Amygdala (tissue), 56 donors: ENCODE results near the gene PRSS36.
"Not testable (repeated sequence)": the region's sequence is repeated elsewhere in the genome, so short reads cannot be mapped to it uniquely, and the experiment has no call there.

Experiments used
- DNase-seq, 56 donors: peaks; one replicate each; lab custom pipeline; 2025; lab: John Stamatoyannopoulos, UW

The PRSS36 gene

DNA sequence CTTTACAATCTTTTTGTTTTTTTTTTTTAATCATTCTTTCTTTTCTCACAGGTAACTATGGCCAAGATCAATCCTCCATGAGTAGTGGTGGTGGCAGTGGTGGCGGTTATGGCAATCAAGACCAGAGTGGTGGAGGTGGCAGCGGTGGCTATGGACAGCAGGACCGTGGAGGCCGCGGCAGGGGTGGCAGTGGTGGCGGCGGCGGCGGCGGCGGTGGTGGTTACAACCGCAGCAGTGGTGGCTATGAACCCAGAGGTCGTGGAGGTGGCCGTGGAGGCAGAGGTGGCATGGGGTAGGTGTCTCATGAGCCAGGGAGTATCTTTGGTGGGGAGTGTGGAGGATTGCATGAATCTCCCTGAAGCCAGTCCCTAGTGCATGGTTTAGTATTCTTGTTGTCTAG is 35.0 kb upstream of the PRSS36 start:
- no peak for DNase-seq

DNA sequence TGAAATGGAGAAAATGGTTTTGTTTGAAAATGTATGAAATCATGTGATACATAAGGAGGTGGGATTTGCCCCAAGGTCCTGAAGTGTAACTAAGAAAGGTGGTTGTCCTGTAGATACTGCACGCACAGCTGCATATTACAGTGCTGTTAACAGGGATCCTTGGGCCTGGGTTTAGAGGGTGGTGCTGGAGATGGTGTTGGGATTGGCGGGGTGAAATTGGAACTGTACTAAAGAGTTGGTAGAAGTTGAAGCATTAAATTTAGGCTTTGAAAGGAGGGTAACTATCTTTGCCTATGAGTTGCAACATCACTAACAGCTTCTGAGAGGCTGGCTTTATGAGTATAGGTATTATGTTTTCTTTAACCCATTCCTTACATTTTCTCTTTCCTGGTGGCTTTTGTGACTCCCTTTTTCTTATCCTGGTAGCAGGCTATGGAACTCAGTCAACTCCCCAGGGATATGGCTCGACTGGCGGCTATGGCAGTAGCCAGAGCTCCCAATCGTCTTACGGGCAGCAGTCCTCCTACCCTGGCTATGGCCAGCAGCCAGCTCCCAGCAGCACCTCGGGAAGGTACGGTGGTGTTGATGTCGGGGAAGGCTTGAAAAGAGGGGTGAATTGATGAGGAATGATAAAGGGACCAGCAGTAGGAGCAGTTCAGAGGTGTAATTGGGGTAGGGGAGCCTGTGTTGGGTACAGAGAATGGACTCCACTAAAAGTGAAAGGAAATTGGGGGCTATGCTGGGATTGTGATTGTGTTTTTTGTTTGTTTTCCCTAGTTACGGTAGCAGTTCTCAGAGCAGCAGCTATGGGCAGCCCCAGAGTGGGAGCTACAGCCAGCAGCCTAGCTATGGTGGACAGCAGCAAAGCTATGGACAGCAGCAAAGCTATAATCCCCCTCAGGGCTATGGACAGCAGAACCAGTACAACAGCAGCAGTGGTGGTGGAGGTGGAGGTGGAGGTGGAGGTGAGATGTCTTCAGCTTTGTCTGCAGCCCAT is 33.9 kb upstream of the PRSS36 start:
- no peak for DNase-seq

DNA sequence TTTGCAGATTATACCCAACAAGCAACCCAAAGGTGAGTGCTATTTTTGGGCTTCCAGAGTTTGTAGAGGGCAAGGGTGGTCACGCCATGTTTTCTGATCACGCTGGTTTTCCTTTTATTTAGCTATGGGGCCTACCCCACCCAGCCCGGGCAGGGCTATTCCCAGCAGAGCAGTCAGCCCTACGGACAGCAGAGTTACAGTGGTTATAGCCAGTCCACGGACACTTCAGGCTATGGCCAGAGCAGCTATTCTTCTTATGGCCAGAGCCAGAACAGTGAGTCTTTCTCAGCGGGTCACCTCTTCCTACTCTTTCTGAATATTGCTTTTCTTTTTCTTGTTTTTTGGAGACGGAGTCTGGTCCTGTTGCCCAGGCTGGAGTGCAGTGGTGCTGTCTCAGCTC is 32.5 kb upstream of the PRSS36 start:
- DNase-seq: no peak

DNA sequence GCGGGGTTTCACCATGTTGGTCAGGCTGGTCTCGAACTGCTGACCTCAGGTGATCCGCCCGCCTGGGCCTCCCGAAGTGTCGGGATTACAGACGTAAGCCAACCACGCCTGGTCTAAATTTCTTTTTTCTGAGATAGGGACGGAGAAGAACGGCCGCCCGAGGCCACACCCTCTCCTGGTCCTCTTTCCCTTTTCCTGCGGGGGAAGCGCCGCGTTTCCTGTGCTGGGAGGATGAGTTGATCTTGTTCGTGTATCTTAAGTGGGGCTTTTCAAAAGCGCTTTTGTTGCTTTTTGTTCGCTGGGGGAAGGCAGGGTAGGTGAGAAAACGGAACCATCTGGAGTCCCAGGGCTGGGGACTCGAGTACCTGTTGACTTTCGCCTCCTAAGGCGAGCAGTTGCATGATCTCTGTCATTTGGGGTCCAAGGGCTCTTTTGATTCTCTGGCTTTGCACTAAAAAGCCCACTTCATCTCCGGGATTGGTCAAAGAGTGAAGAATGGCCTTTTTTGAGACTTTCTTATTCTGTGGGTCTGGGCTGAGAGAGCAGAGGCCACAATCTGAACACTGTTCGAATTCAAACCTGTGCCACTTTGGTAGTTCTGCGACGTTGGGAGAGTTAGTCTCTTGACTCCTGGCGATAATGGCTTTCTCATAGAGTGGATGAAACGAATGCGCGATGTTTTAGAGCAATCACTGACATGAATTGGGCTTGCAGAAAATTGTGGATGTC is 31.4 kb upstream of the PRSS36 start:
- DNase-seq: peak in 5 of 56 donors; percentile 9 to 29 (median 18)

DNA sequence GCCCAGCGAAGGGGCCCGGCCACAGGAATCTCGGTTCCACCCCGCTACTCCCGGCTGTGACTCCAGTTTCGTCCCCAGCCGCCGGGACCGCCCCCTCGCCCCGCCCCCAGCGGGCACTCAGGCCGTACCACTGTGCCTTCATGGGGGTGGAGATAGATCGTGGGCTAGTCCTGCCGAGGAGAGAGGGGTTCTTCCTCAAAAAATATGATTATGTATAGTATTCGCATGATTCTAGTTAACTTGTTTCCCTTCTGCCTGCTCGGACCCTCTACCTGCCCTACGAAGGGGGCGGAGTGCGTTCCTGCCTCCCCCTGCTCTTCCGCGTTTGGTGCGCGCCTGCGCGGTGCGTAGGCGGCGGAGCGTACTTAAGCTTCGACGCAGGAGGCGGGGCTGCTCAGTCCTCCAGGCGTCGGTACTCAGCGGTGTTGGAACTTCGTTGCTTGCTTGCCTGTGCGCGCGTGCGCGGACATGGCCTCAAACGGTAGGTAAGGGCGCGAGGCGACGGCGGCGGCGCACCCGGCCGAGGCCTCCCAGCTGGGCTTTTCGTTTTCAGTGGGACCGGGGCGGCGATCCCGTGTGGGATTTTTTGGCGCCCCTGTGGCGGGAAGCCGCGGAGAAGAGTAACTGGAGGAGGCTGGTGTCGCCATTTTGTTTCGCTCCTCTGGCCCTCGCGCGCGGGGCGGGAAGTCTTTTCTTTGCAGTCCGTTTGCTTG is 30.0 kb upstream of the PRSS36 start, which contains the start of gene FUS:
Gene FUS (plus strand): TSS at position 393 of the 713 bp plus-strand sequence. CDS start 76 bp downstream, at position 469.
- DNase-seq: peak; percentile 69 to 98 (median 89)

DNA sequence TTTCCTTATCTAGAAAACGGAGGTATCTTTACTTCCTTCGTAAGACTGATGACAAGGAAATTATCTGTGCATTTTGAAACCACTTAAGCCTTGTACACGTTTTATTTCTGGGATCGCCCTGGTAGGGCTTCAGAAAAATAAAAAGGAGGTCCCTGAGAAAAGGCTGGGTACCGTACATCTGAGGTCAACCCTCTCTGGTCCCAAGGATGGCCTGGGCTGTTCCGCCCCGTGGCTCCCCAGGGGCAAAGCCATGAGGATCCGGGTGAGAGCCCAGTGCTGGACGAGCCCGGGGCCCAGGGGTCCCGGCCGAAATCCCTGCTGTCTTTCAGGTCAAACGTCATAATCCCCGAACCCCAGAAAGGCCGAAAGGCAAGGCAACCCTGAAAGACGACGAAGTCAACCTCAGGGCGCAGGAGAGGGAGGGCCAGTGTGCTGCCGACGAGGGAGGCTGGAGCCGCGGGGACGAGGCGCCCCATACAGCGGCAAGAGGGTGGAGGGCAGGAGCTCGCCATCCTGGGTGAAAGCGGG is 29.4 kb upstream of the PRSS36 start:
- peak in 1 of 56 donors; percentile 36 for DNase-seq

DNA sequence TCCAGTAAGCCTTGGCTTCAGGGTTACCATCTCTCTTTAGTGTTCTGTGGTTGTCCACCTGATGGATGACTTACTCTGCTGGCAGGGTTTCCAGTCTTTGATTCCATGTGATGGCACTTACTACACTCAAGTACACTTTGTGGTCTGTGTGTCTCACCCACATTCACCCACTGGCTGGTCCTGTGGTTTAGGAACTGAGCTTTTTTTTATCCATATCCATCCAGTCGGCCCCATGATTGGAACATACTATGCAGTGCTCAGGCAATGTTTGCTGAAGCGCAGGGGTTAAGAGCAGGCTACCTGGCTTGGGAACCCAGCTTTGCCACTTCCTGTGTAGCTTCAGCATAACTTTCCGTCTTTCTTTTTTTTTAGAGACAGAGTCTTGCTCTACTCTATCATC is 27.3 kb upstream of the PRSS36 start:
- DNase-seq: no peak

DNA sequence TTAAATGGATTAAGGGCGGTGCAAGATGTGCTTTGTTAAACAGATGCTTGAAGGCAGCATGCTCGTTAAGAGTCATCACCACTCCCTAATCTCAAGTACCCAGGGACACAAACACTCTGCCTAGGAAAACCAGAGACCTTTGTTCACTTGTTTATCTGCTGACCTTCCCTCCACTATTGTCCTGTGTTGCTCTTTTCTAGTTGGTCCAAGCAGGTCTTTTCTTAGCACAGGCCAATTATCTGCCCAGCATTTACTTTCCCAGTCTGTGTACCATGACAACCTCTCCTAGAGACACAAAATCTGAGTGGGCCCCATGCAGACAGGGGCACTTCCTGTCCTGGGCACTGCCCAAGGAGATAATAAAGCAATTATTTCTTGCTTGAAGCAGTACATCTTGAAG is 20.2 kb upstream of the PRSS36 start:
- DNase-seq: not testable (repeated sequence)

DNA sequence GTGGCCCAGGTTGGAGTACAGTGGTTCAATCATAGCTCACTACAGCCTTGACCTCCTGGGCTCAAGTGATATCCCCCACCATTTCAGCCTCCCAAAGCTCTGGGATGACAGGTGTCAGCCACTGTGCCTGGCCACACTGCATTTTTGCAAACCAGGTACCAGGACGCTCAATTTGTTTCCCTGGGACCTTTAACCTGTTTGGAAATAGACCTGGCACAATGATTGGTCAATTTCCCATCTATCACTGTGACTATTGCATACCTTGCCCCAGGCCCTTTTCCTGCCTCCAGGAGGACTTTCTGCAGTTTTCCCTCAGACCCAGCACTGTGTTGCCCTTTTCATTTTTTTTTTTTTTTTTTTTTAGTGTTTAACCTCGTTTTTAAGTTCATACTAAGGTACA is 19.0 kb upstream of the PRSS36 start:
- no peak for DNase-seq

DNA sequence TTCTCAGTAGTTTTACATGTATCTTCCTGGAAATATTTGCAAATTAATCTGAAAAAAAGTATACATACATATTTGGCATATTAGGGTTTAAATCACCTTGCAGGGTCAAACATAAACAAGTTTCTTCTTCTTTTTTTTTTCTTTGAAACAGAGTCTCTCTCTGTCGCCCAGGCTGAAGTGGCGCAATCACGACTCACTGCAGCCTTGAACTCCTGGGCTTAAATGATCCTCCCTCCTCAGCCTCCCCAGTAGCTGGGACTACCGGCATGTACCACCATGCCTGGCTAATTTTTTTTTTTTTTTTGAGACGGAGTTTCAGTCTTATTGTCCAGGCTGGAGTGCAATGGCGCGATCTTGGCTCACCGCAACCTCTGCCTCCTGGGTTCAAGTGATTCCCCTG is 17.4 kb upstream of the PRSS36 start:
- DNase-seq: no peak

DNA sequence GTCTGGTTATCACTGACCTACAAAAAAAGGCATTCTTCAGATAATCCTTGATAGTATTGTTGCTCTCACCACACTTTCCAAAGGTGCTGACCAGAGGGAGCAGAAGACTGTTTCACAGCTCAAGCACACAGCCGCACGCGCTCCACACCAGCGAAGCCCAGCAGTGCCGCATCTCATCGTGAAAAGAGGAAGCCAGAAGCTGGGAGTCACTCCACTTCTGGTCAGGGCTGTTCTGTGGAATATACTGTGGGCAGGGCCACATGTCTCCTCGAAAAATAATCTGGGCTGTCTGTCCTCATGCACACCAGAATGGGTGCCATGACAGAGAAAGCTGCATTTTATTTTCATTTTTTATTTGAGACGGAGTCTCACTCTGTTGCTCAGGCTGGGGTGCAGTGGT is 7.3 kb upstream of the PRSS36 start:
- peak in 1 of 56 donors; percentile 31 for DNase-seq

DNA sequence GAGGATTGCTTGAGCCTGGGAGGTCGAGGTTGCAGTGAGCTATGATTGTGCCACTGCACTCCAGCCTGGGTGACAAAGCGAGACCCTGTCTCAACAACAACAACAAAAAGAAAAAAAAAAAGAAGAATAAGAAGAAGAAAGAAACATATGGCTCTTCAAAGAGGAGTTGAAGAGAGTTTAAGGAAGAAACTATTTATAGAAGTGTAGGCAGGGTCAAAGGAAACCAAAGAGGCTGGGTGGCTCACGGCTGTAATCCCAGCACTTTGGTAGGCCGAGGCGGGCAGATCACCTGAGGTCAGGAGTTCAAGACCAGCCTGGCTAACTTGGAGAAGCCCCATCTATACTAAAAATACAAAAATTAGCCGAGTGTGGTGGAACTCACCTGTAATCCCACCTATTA is 1.1 kb upstream of the PRSS36 start:
- DNase-seq: not testable (repeated sequence)

DNA sequence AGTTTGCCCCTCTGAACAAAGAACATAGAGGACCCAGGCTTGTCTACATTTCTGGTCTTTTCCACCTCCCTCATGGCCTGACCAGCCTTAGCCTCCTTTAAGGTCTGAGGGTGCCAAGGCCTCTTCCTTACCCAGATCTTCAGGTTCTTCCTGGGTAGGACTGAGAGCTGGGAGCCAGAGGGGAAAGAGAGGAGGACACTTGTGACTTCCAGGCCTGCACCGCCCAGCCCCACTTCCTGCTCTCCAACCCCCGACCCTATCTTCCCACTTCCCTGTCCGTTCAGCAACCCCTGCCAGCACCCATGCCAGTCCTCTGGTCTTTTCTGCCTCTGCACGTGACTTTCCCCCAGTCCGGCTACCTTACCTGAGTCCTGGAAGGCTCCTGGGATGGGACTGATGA is 534 bp downstream of the PRSS36 start:
- DNase-seq: no peak

DNA sequence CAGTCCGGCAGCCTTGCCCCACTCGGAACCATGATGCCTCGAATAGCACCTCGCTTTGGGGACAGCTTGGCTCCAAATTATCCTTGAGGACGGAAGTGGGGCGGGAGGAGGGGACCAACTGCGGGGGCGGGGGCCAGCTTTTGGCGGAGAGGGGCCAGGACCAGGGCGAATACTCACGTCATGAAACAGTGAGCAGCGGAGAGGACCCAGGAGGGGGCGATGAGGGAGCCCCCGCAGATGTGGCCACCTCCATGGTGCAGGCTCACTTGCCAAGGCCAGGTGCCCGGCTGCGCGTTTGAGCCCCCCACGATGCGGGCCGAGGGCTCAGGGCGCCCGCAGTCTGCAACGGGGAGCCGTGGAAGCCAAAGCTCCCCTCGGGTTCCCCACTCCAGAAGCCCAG is 970 bp downstream of the PRSS36 start:
- DNase-seq: no peak

DNA sequence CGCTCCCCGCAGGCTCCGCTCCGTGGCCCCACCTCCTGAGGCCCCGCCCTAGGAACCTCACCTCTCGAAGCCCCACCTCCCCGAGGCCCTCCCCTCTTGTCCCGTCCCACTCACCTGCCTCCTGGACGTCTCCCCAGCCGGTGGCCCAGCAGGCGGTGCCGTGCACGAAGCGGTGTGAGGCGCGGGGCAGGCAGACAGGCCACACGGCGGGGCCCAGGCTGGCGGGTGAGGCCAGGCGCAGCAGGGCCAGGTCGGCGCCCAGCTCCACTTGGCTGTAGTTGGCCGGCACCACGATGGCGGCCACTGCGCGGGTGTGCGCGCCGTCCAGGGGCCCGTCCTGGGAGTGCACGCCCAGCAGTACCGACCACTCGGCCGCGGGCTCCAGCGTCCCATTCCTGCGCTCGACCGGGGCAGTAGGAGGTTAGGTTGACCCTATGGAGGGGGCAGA is 1.6 kb downstream of the PRSS36 start:
- DNase-seq: no peak

DNA sequence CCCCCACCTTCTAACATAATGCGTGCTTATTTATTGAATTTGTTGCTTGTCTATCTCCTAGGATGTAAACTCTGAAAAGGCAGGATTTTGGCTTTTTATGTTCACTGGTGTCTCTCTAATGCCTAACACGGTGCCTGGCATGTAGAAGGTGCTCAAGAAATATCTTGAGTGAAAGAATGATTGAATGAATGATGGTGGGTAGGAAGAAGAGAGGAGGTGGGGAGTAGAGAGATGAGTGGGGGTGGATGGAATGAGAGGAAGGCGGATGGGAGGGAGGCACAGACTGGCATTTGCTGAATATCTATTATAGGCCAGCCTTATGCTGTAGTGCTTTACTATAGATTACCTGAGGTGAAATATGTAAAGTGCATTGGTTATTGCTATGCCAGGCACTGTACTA is 2.3 kb downstream of the PRSS36 start:
- DNase-seq: no peak

DNA sequence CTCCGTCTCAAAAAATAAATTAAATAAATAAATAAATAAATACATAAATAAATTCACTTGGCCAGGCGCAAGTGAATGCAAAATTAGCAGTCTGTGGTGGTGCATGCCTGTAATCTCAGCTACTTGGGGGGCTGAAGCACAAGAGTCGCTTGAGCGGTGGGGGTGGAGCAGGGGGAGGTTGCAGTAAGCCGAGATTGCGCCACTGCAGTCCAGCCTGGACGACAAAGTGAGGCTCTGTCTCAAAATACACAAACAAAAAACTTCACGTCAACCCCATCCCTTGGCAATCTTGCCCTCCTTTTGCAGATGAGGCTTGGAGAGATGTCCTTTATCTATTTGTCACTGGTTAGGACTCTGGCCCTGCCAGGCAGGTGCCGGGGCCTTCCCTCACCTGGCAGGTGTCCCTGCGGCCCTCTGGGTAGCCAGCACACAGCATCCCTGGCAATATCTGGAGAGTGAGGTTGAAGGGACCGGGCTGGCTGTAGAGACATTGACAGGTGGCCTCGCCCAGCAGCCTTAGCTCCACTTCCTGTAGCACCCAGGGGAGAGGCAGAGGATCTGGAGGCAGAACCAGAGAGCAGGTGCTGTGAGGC is 4.4 kb downstream of the PRSS36 start:
- DNase-seq: no peak

DNA sequence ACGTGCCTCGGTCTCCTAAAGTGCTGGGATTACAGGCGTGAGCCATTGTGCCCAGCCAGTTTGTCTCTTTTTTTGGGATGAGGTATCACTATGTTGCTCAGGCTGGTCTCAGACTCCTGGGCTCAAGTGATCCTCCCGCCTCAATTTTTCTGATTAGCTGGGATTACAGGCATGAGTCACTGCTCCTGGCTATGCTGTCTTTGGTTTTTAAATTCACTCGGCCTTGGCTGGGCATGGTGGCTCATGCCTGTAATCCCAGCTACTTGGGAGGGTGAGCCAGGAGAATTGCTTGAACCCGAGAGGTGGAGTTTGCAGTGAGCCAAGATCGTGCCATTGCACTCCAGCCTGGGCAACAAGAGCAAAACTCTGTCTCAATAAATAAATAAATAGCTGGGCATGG is 5.4 kb downstream of the PRSS36 start:
- not testable (repeated sequence) for DNase-seq

DNA sequence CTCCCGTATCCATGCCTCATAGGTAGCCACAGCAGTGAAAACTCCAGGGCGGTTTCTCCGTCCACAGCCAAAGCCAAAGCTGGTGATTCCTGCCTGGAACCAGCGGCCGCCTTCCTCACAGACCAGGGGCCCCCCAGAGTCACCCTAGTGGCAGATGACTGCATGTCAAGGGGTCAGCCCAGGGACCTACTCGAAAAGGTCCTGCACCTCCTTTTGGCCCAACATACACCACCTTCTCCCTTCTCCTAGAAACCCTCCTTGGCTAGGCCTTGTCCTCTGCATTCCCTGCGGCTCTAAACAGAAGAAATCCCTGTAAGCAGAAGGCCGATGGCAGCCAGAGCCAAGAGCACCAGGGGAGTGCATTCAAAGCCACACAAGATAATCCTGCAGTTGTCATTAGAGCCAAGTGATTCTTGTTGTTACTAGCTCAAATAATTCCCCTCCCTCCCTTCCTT is 6.1 kb downstream of the PRSS36 start:
- no peak for DNase-seq
